Tibial artery (tissue), 4 donors: ENCODE measurements around the gene THAP8.
"Not testable (repeated sequence)": the region's sequence is repeated elsewhere in the genome, so short reads cannot be mapped to it uniquely, and the experiment has no call there.

Experiments
- DNase-seq, 2 donors: peaks; one replicate each; pipeline ENCODE4 v3.0.0-alpha.2; 2019
- H3K27ac ChIP-seq, 2 donors: fragments of 200-600 bp; sonication (generic) in 1 of 2; 1 replicate in 1 of 2; 2 replicates in 1 of 2; pipeline ENCODE4 v1.5.1; 2018 to 2019; ENCODE audit warnings: mild to moderate bottlenecking in 1 of 2
- H3K27me3 ChIP-seq, 2 donors: fragments of 200-600 bp; sonication (generic) in 1 of 2; one replicate each; pipeline versions ENCODE4 v1.5.1 to v1.6.0; 2016 to 2019
- H3K36me3 ChIP-seq, 3 donors: fragments of 200-600 bp; sonication (generic) in 2 of 3; one replicate each; pipeline ENCODE4 v1.5.1; 2016 to 2019; ENCODE audit warnings: mild to moderate bottlenecking in 2 of 3
- H3K4me1 ChIP-seq, 4 donors: fragments of 200-600 bp; sonication (generic) in 2 of 4; 1 replicate in 3 of 4; 2 replicates in 1 of 4; pipeline ENCODE4 v1.5.1; 2016 to 2019
- H3K4me3 ChIP-seq, 2 donors: fragments of 200-600 bp; sonication (generic) in 1 of 2; 1 replicate in 1 of 2; 2 replicates in 1 of 2; pipeline ENCODE4 v1.5.1; 2018 to 2019; ENCODE audit warnings: mild to moderate bottlenecking in 2 of 2
- H3K9me3 ChIP-seq, 3 donors: fragments of 200-600 bp; sonication (generic) in 1 of 3; one replicate each; pipeline ENCODE4 v1.5.1; 2016 to 2019
- intact Hi-C: fragments of 100-400 bp; cut with DNase I; formaldehyde crosslinking; loops from one replicate; pipeline ENCODE4 v1.15.0; 2023; ENCODE audit warnings: low total_unique reads
- TF ChIP-seq, protein P1 (sequence below), 2 experiments: fragments of 200-600 bp in 1 of 2; fragments of 450-650 bp in 1 of 2; IDR thresholded peaks; one replicate each; pipeline ENCODE4 v1.5.1; 2017 to 2019; ENCODE audit warnings: antibody characterized with exemption in 2 of 2, mild to moderate bottlenecking in 1 of 2, moderate library complexity in 1 of 2

THAP8 gene

DNA sequence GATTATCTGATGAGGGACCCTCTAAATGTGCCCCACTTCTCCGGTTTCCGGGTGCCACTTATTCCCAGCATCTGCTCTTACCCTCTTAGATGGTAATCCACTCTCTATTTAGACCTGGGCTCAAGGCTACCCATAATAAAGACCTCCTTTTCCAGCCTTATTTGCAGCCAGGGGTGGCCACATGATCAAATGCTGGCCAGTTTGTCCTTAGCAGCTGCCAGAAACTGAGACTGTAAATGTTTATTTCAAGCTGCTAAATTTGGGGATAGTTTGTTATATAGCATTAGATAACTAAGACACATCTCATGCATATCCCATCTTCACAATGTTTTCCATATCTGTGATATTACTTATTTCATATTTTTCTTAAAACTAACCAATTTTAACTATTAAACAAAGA is 10.1 kb downstream of the THAP8 start:
- H3K27me3 ChIP-seq, result no peaks in the 10 kb centered on the region
- H3K9me3 ChIP-seq, result no peaks in the 10 kb centered on the region
- H3K36me3 ChIP-seq, result peaks cover 5 to 7% (median 5%) of the 10 kb centered on the region in 3 donors
- intact Hi-C loops, result no loop called here
- H3K4me1 ChIP-seq, result peaks cover 0 to 10% (median 1%) of the 10 kb centered on the region in 4 donors
- DNase-seq, result no peak
- TF ChIP-seq, protein P1, sequence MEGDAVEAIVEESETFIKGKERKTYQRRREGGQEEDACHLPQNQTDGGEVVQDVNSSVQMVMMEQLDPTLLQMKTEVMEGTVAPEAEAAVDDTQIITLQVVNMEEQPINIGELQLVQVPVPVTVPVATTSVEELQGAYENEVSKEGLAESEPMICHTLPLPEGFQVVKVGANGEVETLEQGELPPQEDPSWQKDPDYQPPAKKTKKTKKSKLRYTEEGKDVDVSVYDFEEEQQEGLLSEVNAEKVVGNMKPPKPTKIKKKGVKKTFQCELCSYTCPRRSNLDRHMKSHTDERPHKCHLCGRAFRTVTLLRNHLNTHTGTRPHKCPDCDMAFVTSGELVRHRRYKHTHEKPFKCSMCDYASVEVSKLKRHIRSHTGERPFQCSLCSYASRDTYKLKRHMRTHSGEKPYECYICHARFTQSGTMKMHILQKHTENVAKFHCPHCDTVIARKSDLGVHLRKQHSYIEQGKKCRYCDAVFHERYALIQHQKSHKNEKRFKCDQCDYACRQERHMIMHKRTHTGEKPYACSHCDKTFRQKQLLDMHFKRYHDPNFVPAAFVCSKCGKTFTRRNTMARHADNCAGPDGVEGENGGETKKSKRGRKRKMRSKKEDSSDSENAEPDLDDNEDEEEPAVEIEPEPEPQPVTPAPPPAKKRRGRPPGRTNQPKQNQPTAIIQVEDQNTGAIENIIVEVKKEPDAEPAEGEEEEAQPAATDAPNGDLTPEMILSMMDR (IDR thresholded peaks at IDR 0.05), result no peak
- H3K27ac ChIP-seq, result no peak overlapping the region
- H3K4me3 ChIP-seq, result no peak overlapping the region

DNA sequence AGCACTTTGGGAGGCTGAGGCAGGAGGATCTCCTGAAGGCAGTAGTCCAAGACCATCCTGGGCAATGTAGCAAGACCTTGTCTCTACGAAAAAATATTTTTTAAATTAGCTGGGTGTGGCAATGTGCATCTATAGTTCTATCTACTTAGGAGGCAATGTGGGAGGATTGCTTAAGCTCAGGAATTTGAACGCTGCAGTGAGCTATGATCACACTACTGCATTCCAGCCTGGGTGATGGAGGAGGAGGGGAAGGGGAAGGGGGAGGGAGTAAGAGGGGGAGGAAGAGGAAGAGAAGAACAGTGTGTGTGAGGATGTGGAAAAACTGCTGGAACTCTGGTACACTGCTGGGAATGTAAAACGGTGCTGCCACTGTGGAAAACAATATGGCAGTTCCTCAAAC is 12.3 kb downstream of the THAP8 start:
- Histone ChIP-seq H3K4me3 (no peak overlapping the region), H3K27ac (peak overlapping the region in 1 of 2 donors; percentile 11)

DNA sequence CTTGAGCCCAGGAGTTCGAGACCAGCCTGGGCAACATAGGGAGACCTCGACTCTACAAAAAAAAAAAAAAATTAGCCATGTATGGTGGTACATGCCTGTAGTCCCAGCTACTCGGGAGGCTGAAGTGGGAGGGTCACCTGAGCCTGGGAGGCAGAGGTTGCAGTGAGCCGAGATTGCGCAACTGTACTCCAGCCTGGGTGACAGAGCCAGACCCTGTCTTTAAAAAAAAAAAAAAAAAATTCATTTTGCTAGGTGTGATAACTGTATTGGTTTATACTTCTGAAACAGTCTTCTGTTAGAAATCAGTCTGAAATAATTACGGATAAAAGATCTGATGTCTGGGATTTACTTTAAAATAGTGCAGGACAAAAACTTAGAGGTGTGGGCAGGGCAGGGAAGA is 13.0 kb downstream of the THAP8 start:
- DNase-seq, intact Hi-C loops, H3K9me3 ChIP-seq, H3K27me3 ChIP-seq, H3K4me3 ChIP-seq, H3K27ac ChIP-seq, H3K4me1 ChIP-seq: not testable (repeated sequence)
- H3K36me3 ChIP-seq, result peaks cover 5 to 23% (median 7%) of the 10 kb centered on the region in 3 donors

More for the DNA sequence above, 12.3 kb downstream of the THAP8 start:
- TF ChIP-seq, protein P1 (IDR thresholded peaks at IDR 0.05), result no peak
- DNase-seq, result no peak
- Histone ChIP-seq H3K36me3 (peaks cover 5 to 23% (median 7%) of the 10 kb centered on the region in 3 donors), H3K4me1 (peaks cover 0 to 10% (median 1%) of the 10 kb centered on the region in 4 donors), H3K27me3 (no peaks in the 10 kb centered on the region), H3K9me3 (no peaks in the 10 kb centered on the region)
- intact Hi-C loops, result no loop called here

DNA sequence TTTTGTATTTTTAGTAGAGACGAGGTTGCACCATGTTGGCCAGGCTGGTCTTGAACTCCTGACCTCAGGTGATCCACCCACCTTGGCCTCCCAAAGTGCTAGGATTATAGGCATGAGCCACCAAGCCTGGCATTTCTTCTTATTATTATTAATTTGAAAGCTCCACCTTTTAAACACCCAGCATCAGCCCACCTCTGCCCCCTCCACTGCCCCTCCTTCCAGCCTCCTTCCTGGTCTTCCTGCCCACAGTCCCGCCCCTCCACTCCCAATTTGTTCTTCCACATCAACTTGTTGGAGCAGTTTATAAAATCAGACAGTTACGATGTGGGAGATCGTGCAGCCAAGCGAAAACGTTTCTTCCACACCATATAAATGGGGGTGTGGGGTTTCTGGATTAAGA is 13.6 kb downstream of the THAP8 start:
- peaks cover 0 to 10% (median 1%) of the 10 kb centered on the region in 4 donors for H3K4me1 ChIP-seq
- no peak overlapping the region for H3K27ac ChIP-seq
- TF ChIP-seq, protein P1 (IDR thresholded peaks at IDR 0.05), result no peak
- H3K4me3 ChIP-seq, result no peak overlapping the region
- no peaks in the 10 kb centered on the region for H3K9me3 ChIP-seq
- peaks cover 5 to 24% (median 7%) of the 10 kb centered on the region in 3 donors for H3K36me3 ChIP-seq
- no peak for DNase-seq
- H3K27me3 ChIP-seq, result no peaks in the 10 kb centered on the region
- intact Hi-C loops, result no loop called here

DNA sequence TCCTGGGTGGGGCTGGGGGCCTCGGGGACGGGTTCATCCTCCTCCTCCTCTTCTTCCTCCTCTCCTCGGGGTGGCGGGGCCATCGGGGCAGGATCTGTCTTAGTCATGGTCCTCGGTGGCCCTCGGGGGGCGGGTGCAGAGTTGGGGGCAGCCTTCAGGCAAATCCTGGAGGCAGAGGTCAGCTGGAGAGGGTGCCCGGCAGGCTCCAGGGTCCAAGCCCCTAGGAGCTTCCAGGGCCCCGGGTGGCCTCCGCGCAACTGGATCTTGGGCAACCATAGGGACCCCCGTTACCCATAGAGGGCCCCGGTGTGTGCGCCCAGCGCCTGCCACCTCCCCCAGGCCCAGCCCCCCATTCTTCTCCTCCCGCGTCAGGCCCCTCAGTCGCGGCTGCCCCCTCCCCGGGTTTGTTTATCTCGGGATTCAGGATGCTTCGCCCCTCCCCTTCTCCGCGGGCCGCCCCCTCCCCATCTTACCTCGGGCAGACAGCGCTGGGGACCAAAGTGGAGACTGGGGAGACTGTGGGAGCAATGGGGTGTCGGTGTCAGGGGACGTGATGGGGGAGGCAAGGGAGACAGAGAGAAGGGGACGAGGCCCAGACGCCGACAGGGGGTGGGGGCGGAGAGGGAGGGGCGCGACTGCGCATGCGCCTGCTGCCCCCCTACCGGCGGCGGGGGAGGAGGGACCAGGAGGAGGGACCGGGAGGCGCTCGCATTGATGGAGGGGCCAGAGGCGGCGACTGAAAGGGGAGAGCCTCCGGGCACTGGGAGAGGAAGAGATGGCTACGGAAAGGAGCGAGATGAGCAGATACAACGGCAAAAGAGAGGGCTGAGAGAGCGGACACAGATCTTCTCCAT is 21.6 kb downstream of the THAP8 start, which contains the start of gene CLIP3:
TSS of gene CLIP3 (minus strand) at position 623 of the 854 bp plus-strand sequence. CDS start at position 107, 516 bp downstream.
- intact Hi-C loops, result no loop called here
- H3K36me3 ChIP-seq, result peaks cover 0 to 24% (median 4%) of the 10 kb centered on the region in 3 donors
- H3K27ac ChIP-seq, result peak within 1 kb of the TSS; percentile 79 to 85
- H3K27me3 ChIP-seq, result no peaks in the 10 kb centered on the region
- H3K4me3 ChIP-seq, result peak within 1 kb of the TSS; percentile 69 to 84
- H3K9me3 ChIP-seq, result no peaks in the 10 kb centered on the region
- TF ChIP-seq, protein P1 (IDR thresholded peaks at IDR 0.05), result peak; percentile 20 to 33
- peaks cover 0 to 19% (median 12%) of the 10 kb centered on the region in 4 donors for H3K4me1 ChIP-seq
- DNase-seq, result peak; percentile 62 to 86

DNA sequence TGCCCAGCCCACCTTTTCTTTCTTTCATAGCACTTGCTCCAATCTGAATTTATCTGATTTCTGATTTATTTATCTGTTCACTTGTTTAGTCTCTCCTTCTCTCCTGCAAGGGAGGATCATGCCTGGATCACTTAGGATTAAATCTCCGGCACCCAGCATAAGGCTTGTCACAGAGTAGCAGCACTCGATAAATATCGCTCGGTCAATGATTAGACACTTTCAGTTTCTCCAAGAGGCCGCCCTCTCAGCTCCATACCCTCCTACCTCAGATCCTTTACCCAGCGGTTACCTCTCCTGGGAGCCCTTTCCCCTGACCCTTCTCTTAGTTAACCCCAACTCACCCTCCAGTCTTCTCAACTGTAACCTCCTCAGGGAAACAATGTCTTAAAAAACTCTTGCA is 22.8 kb downstream of the THAP8 start:
- no peaks in the 10 kb centered on the region for H3K27me3 ChIP-seq
- no peak overlapping the region for H3K4me3 ChIP-seq
- DNase-seq, result no peak
- peaks cover 0 to 19% (median 12%) of the 10 kb centered on the region in 4 donors for H3K4me1 ChIP-seq
- intact Hi-C loops, result no loop called here
- H3K27ac ChIP-seq, result no peak overlapping the region
- TF ChIP-seq, protein P1 (IDR thresholded peaks at IDR 0.05), result no peak
- peaks cover under 1 to 33% (median 14%) of the 10 kb centered on the region in 3 donors for H3K36me3 ChIP-seq
- H3K9me3 ChIP-seq, result no peaks in the 10 kb centered on the region
